Caco-2 (cell line): ENCODE results near the gene DLX5. TPM values are rescaled to one million over a fixed set of nuclear protein-coding genes. Genes with fewer than 3 reads are reported as not detected.

Source experiments
- BruUV-seq: library from RNA; stranded (reverse); fragments of 400-500 nt; replicated peaks from 2 replicates; lab custom pipeline; 2021; lab: Mats Ljungman, UMichigan
- CTCF ChIA-PET: fragments of 300-600 bp; sonication (Branson Sonifier 250); formaldehyde crosslinking; loops from one replicate; lab custom pipeline; 2022; ENCODE audit warnings: antibody characterized with exemption; lab: Charles Lee
- POLR2A ChIA-PET: fragments of 300-600 bp; sonication (Branson Sonifier 250); formaldehyde crosslinking; loops from one replicate; lab custom pipeline; 2022; ENCODE audit warnings: antibody characterized with exemption; lab: Charles Lee
- DNase-seq, 2 experiments: peaks; one replicate each; pipeline versions ENCODE4 v3.0.0 to v3.0.0-alpha.2; 2020 to 2022
- H3K27me3 ChIP-seq: replicated peaks from 2 replicates; pipeline ENCODE4 v1.6.0; 2011; ENCODE audit warnings: low read length; ENCODE audit not compliant: control insufficient read depth, insufficient read depth
- H3K36me3 ChIP-seq: 2 replicates; pipeline ENCODE4 v1.5.1; 2011; ENCODE audit warnings: low read length; ENCODE audit not compliant: control insufficient read depth, insufficient read depth
- H3K4me1 ChIP-seq: fragments of 250-450 bp; sonication (Bioruptor Pico); 2 replicates; pipeline ENCODE4 v1.5.1; 2020; ENCODE audit warnings: mild to moderate bottlenecking
- H3K4me3 ChIP-seq: 2 replicates; pipeline ENCODE4 v1.5.1; 2011; ENCODE audit warnings: low read depth, mild to moderate bottlenecking, control low read depth, low read length
- H3K9me3 ChIP-seq: fragments of 250-450 bp; sonication (Bioruptor Pico); 2 replicates; pipeline ENCODE4 v1.5.1; 2020; ENCODE audit warnings: mild to moderate bottlenecking, moderate library complexity
- H3K27ac Mint-ChIP-seq: one replicate; pipeline ENCODE4 v1.8.0; 2022; ENCODE audit warnings: mixed read lengths; ENCODE audit not compliant: unreplicated experiment
- H3K27me3 Mint-ChIP-seq: one replicate; pipeline ENCODE4 v1.8.0; 2022; ENCODE audit warnings: mixed read lengths; ENCODE audit not compliant: insufficient read depth, unreplicated experiment
- H3K36me3 Mint-ChIP-seq: one replicate; pipeline ENCODE4 v1.8.0; 2022; ENCODE audit warnings: mild to moderate bottlenecking, mixed read lengths; ENCODE audit not compliant: insufficient read depth, unreplicated experiment
- H3K4me1 Mint-ChIP-seq: one replicate; pipeline ENCODE4 v1.8.0; 2022; ENCODE audit warnings: low read depth, mixed read lengths; ENCODE audit not compliant: unreplicated experiment
- H3K4me3 Mint-ChIP-seq: one replicate; pipeline ENCODE4 v1.8.0; 2022; ENCODE audit warnings: mild to moderate bottlenecking, moderate library complexity, mixed read lengths; ENCODE audit not compliant: unreplicated experiment
- H3K9me3 Mint-ChIP-seq: one replicate; pipeline ENCODE4 v1.8.0; 2022; ENCODE audit warnings: mixed read lengths; ENCODE audit not compliant: unreplicated experiment
- intact Hi-C: fragments of 100-400 bp; cut with micrococcal nuclease; formaldehyde crosslinking; loops from one replicate; pipeline ENCODE4 v1.10.0; 2022; ENCODE audit not compliant: unreplicated experiment
- total RNA-seq: library from RNA; stranded (reverse); gene quantifications from 2 replicates; pipeline ENCODE4 v1.2.3, GENCODE V29; 2022
- TF ChIP-seq, protein P1 (sequence below), 2 experiments: fragments of 200-600 bp in 1 of 2; IDR thresholded peaks; 1 replicate in 1 of 2; 2 replicates in 1 of 2; pipeline versions ENCODE4 v1.5.1 to v1.8.0; 2011 to 2022; ENCODE audit warnings: antibody characterized with exemption in 1 of 2, control low read depth in 1 of 2, inconsistent platforms in 1 of 2, low read depth in 1 of 2, low read length in 1 of 2, mild to moderate bottlenecking in 1 of 2, moderate library complexity in 1 of 2; ENCODE audit not compliant: insufficient read depth in 1 of 2, severe bottlenecking in 1 of 2, unreplicated experiment in 1 of 2

The DLX5 gene
- total RNA-seq, 1 experiment from 2014 or later = not detected

DNA sequence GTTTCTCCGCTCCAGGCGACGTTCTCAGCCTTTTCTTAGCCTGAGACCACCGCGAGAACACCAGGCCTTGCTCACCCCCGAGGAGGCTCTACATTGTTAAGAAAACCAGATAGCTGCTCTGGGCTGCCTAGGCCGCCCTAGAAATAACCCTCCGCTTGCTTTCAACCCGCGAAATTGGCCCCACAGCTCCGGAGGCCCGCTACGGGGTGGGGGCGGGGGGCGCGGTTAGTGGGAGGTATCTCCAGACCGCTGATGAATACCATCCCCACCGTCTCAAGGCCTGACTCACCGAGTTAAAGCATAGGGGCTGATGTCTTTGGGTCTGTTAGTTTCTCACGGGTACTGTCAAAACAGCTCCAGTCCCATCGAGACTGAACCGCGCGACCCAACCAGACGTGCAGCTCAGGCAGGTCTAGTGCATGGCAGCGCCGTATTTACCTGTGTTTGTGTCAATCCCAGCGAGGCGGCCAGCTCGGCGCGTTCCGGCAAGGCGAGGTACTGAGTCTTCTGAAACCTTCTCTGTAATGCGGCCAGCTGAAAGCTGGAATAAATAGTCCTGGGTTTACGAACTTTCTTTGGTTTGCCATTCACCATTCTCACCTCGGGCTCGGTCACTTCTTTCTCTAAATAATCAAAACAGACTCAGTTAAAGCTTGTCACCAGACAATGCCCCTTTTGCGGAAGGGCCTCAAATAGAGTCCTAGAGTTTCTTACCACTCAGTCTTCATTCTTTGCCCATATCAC is 2.7 kb downstream of the DLX5 start:
- H3K27me3 ChIP-seq = no peaks in the 10 kb centered on the region; the same call in none of the 2 replicates
- no peak for DNase-seq
- no peaks in the 10 kb centered on the region for H3K36me3 ChIP-seq
- CTCF ChIA-PET = no interaction called here
- intact Hi-C loops = loop anchor here (10.0 kb wide), 1 partner anchor 317 kb away; the partner anchor contains the start of gene SEM1
- no peaks in the 10 kb centered on the region for H3K9me3 ChIP-seq
- Mint-ChIP-seq H3K9me3 (no peaks in the 10 kb centered on the region), H3K36me3 (peaks cover 2% of the 10 kb centered on the region), H3K27me3 (peaks cover 36% of the 10 kb centered on the region), H3K27ac (no peak overlapping the region), H3K4me3 (no peak overlapping the region), H3K4me1 (no peaks in the 10 kb centered on the region)
- H3K4me1 ChIP-seq = no peaks in the 10 kb centered on the region; the same call in 1 of the 2 replicates
- TF ChIP-seq, protein P1, sequence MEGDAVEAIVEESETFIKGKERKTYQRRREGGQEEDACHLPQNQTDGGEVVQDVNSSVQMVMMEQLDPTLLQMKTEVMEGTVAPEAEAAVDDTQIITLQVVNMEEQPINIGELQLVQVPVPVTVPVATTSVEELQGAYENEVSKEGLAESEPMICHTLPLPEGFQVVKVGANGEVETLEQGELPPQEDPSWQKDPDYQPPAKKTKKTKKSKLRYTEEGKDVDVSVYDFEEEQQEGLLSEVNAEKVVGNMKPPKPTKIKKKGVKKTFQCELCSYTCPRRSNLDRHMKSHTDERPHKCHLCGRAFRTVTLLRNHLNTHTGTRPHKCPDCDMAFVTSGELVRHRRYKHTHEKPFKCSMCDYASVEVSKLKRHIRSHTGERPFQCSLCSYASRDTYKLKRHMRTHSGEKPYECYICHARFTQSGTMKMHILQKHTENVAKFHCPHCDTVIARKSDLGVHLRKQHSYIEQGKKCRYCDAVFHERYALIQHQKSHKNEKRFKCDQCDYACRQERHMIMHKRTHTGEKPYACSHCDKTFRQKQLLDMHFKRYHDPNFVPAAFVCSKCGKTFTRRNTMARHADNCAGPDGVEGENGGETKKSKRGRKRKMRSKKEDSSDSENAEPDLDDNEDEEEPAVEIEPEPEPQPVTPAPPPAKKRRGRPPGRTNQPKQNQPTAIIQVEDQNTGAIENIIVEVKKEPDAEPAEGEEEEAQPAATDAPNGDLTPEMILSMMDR (IDR thresholded peaks at IDR 0.05; ENCODE audit: insufficient read depth in 1 of 2, low read depth in 1 of 2, low read length in 1 of 2, severe bottlenecking in 1 of 2, unreplicated experiment in 1 of 2) = no peak
- BruUV-seq = no TSS peak
- H3K4me3 ChIP-seq = no peak overlapping the region
- POLR2A ChIA-PET = no interaction called here

GRCh38 chr7:97020996-97021746 is 3.5 kb downstream of the DLX5 start:
- no peak for DNase-seq
- no TSS peak for BruUV-seq
- TF ChIP-seq, protein P1 (IDR thresholded peaks at IDR 0.05; ENCODE audit: insufficient read depth in 1 of 2, low read depth in 1 of 2, low read length in 1 of 2, severe bottlenecking in 1 of 2, unreplicated experiment in 1 of 2) = no peak
- ChIA-PET POLR2A (no interaction called here), CTCF (no interaction called here)
- Mint-ChIP-seq H3K36me3 (peaks cover 8% of the 10 kb centered on the region), H3K27me3 (peaks cover 41% of the 10 kb centered on the region), H3K4me1 (no peaks in the 10 kb centered on the region), H3K9me3 (no peaks in the 10 kb centered on the region), H3K4me3 (no peak overlapping the region), H3K27ac (no peak overlapping the region)
- no peak overlapping the region for H3K4me3 ChIP-seq
- H3K4me1 ChIP-seq = no peaks in the 10 kb centered on the region; the same call in 1 of the 2 replicates
- H3K9me3 ChIP-seq = no peaks in the 10 kb centered on the region
- intact Hi-C loops = loop anchor here (10.0 kb wide), 1 partner anchor 316 kb away; the partner anchor contains the start of gene SEM1
- no peaks in the 10 kb centered on the region; the same call in none of the 2 replicates for H3K27me3 ChIP-seq
- no peaks in the 10 kb centered on the region for H3K36me3 ChIP-seq

DNA sequence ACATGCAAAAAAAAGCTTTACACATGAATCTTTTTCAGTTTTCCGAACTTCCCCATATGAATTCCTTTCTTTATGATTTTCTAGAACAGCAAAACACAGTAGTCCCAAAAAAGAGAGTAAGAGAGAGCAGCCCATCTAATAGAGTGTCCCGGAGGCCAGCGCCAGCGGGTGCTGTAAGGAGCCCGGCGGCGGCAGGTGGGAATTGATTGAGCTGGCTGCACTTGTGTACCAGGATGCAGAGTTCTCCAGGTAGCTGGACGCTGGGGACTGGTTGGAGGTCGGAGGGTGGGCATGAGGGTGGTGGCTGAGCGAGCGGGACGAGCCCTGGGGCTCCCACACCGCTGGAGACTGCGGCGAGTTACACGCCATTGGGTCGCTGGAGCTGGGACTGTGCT is 4.0 kb downstream of the DLX5 start:
- POLR2A ChIA-PET = no interaction called here
- BruUV-seq = no TSS peak
- intact Hi-C loops = loop anchor here (10.0 kb wide), 1 partner anchor 316 kb away; the partner anchor contains the start of gene SEM1
- TF ChIP-seq, protein P1 (IDR thresholded peaks at IDR 0.05; ENCODE audit: insufficient read depth in 1 of 2, low read depth in 1 of 2, low read length in 1 of 2, severe bottlenecking in 1 of 2, unreplicated experiment in 1 of 2) = no peak
- DNase-seq = no peak
- Mint-ChIP-seq H3K36me3 (peaks cover 8% of the 10 kb centered on the region), H3K27ac (no peak overlapping the region), H3K4me3 (no peak overlapping the region), H3K27me3 (peaks cover 35% of the 10 kb centered on the region), H3K9me3 (no peaks in the 10 kb centered on the region), H3K4me1 (no peaks in the 10 kb centered on the region)
- no peaks in the 10 kb centered on the region for H3K9me3 ChIP-seq
- H3K4me3 ChIP-seq = no peak overlapping the region
- no peaks in the 10 kb centered on the region; the same call in 1 of the 2 replicates for H3K4me1 ChIP-seq
- CTCF ChIA-PET = interaction anchor here (0.6 kb wide), 1 partner anchor 160 kb away, joined by 3 read pairs; no protein-coding TSS in a partner anchor
- no peaks in the 10 kb centered on the region; the same call in none of the 2 replicates for H3K27me3 ChIP-seq
- H3K36me3 ChIP-seq = no peaks in the 10 kb centered on the region
